Mesenchymal stem cell (in vitro differentiated cells and primary cell): ENCODE results near the gene PCBD2.

Source experiments
- DNase-seq: peaks from one replicate; pipeline ENCODE4 v3.0.0-alpha.2; 2013
- H2AFZ ChIP-seq: one replicate; pipeline ENCODE4 v1.6.1; 2013; ENCODE audit warnings: low read depth, mild to moderate bottlenecking, control low read depth, inconsistent platforms, low read length, moderate library complexity
- H2AK5ac ChIP-seq: 2 replicates; pipeline ENCODE4 v1.6.1; 2013; ENCODE audit warnings: low read length, moderate library complexity, mild to moderate bottlenecking, inconsistent platforms; ENCODE audit not compliant: severe bottlenecking
- H2BK120ac ChIP-seq: one replicate; pipeline ENCODE4 v1.6.1; 2013; ENCODE audit warnings: low read depth, mild to moderate bottlenecking, inconsistent platforms, low read length, moderate library complexity
- H2BK12ac ChIP-seq, 2 experiments: one replicate each; pipeline ENCODE4 v1.6.1; 2013; ENCODE audit warnings: inconsistent platforms in 2 of 2, low read length in 2 of 2, mild to moderate bottlenecking in 2 of 2, moderate library complexity in 2 of 2, control low read depth in 1 of 2
- H2BK15ac ChIP-seq: one replicate; pipeline ENCODE4 v1.6.1; 2013; ENCODE audit warnings: mild to moderate bottlenecking, low read depth, inconsistent platforms; ENCODE audit not compliant: poor library complexity, severe bottlenecking
- H2BK5ac ChIP-seq: 2 replicates; pipeline ENCODE4 v1.6.1; 2013; ENCODE audit warnings: low read depth, mild to moderate bottlenecking, low read length, control low read depth, inconsistent platforms; ENCODE audit not compliant: poor library complexity, severe bottlenecking
- H3K14ac ChIP-seq, 2 experiments: one replicate each; pipeline ENCODE4 v1.6.1; 2013; ENCODE audit warnings: inconsistent platforms in 2 of 2, low read length in 2 of 2, control low read depth in 1 of 2, mild to moderate bottlenecking in 1 of 2, moderate library complexity in 1 of 2
- H3K18ac ChIP-seq, 2 experiments: one replicate each; pipeline ENCODE4 v1.6.1; 2013; ENCODE audit warnings: inconsistent platforms in 2 of 2, low read length in 2 of 2, control low read depth in 1 of 2, low read depth in 1 of 2, mild to moderate bottlenecking in 1 of 2
- H3K23ac ChIP-seq, 2 experiments: one replicate each; pipeline ENCODE4 v1.6.1; 2013; ENCODE audit warnings: inconsistent platforms in 2 of 2, low read length in 2 of 2, mild to moderate bottlenecking in 2 of 2, moderate library complexity in 2 of 2, control low read depth in 1 of 2
- H3K27ac ChIP-seq: 2 replicates; pipeline ENCODE4 v1.5.1; 2013; ENCODE audit warnings: mild to moderate bottlenecking, moderate library complexity, low read length, control low read depth, inconsistent platforms; ENCODE audit not compliant: poor library complexity, severe bottlenecking
- H3K27me3 ChIP-seq, 2 experiments: 2 replicates each; pipeline versions ENCODE4 v1.6.1 to v1.7.0; 2013; ENCODE audit warnings: low read length in 2 of 2, mild to moderate bottlenecking in 2 of 2, moderate library complexity in 2 of 2, control low read depth in 1 of 2, inconsistent platforms in 1 of 2; ENCODE audit not compliant: control insufficient read depth in 1 of 2, insufficient read depth in 1 of 2
- H3K36me3 ChIP-seq, 2 experiments: 2 replicates each; pipeline versions ENCODE4 v1.6.1 to v1.7.0; 2013; ENCODE audit warnings: low read length in 2 of 2, control low read depth in 1 of 2, inconsistent platforms in 1 of 2, low read depth in 1 of 2, mild to moderate bottlenecking in 1 of 2; ENCODE audit not compliant: insufficient read depth in 2 of 2, control insufficient read depth in 1 of 2
- H3K4ac ChIP-seq, 2 experiments: one replicate each; pipeline ENCODE4 v1.6.1; 2013; ENCODE audit warnings: inconsistent platforms in 2 of 2, low read length in 2 of 2, mild to moderate bottlenecking in 2 of 2, moderate library complexity in 2 of 2, control low read depth in 1 of 2, low read depth in 1 of 2
- H3K4me1 ChIP-seq: 2 replicates; pipeline ENCODE4 v1.6.1; 2013; ENCODE audit warnings: low read depth, low read length, control low read depth; ENCODE audit not compliant: control insufficient read depth, insufficient read depth
- H3K4me2 ChIP-seq: 2 replicates; pipeline ENCODE4 v1.6.1; 2013; ENCODE audit warnings: low read length, mild to moderate bottlenecking, inconsistent platforms; ENCODE audit not compliant: poor library complexity, severe bottlenecking
- H3K4me3 ChIP-seq, 2 experiments: 2 replicates each; pipeline versions ENCODE4 v1.5.1 to v1.7.0; 2013; ENCODE audit warnings: low read length in 2 of 2, mild to moderate bottlenecking in 2 of 2, control low read depth in 1 of 2, low read depth in 1 of 2; ENCODE audit not compliant: insufficient read depth in 1 of 2
- H3K79me1 ChIP-seq: replicated peaks from 2 replicates; pipeline ENCODE4 v1.6.1; 2013; ENCODE audit warnings: mild to moderate bottlenecking, control low read depth, low read length, inconsistent platforms; ENCODE audit not compliant: poor library complexity, severe bottlenecking
- H3K9ac ChIP-seq: 2 replicates; pipeline ENCODE4 v1.7.0; 2013; ENCODE audit warnings: mild to moderate bottlenecking, low read length, moderate library complexity
- H3K9me3 ChIP-seq: 2 replicates; pipeline ENCODE4 v1.7.0; 2013; ENCODE audit warnings: mild to moderate bottlenecking, low read length; ENCODE audit not compliant: control insufficient read depth
- H4K8ac ChIP-seq: one replicate; pipeline ENCODE4 v1.6.1; 2013; ENCODE audit warnings: inconsistent platforms, mild to moderate bottlenecking, low read length, moderate library complexity
- H4K91ac ChIP-seq: one replicate; pipeline ENCODE4 v1.6.1; 2013; ENCODE audit warnings: mild to moderate bottlenecking, low read length, inconsistent platforms
- WGBS: methylation state at CpG from one replicate; pipeline ENCODE4 v1.1.7; 2013; ENCODE audit warnings: mixed read lengths; 5-methylcytosine and 5-hydroxymethylcytosine counted together

PCBD2 gene

DNA sequence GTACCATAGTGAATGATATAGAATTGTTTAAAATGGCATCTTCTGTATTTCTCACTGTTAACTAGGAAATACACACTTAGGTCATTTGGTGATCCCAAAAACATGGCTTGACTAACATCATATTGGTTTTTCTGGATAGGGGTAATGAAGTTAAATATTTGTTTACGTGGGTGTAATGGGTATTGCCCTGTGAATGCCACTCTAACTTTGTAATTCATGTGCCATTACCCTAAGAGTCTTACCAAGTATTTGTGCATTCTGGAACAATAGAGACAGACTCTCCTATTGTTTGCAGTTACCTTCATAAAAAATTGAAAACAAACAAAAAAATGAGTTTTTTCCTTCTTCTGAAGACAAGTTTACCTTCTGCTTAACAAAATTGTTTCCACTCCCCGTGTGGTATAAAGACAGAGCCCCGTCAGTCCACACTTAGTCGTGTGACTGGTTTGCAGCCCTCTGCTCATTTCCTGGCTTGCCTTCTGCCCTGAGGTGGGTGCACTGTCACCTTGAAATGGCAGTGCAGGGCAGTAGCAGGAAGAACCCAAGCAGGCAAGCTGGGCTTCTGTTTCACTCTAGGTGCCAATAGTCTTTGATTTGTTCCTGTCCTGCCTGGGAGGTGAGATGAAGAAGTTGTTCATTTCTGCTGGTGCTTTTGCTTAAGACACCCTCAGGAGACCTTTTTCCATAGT is 53.1 kb downstream of the PCBD2 start:
- H2AK5ac ChIP-seq, result no peak overlapping the region
- H3K4me2 ChIP-seq, result no peak overlapping the region
- H3K9me3 ChIP-seq, result peaks cover 12% of the 10 kb centered on the region
- 37% methylated on average over 3 of the region's 4 CpGs for WGBS
- no peak overlapping the region for H4K91ac ChIP-seq
- H2BK12ac ChIP-seq, result no peak overlapping the region
- H2BK15ac ChIP-seq, result no peak overlapping the region
- no peak overlapping the region for H3K14ac ChIP-seq
- no peak overlapping the region for H3K9ac ChIP-seq
- H3K4ac ChIP-seq, result no peak overlapping the region
- H3K27me3 ChIP-seq, result no peaks in the 10 kb centered on the region
- no peak overlapping the region for H2BK120ac ChIP-seq
- no peak overlapping the region for H2BK5ac ChIP-seq
- peaks cover 2% of the 10 kb centered on the region for H3K79me1 ChIP-seq
- H3K4me3 ChIP-seq, result no peak overlapping the region
- no peaks in the 10 kb centered on the region for H3K4me1 ChIP-seq
- no peak overlapping the region for H4K8ac ChIP-seq
- H3K23ac ChIP-seq, result no peak overlapping the region
- peaks cover 6 to 13% of the 10 kb centered on the region in 2 experiments for H3K36me3 ChIP-seq
- H2AFZ ChIP-seq, result no peak overlapping the region
- H3K27ac ChIP-seq, result no peak overlapping the region
- no peak overlapping the region for H3K18ac ChIP-seq
- no peak for DNase-seq

DNA sequence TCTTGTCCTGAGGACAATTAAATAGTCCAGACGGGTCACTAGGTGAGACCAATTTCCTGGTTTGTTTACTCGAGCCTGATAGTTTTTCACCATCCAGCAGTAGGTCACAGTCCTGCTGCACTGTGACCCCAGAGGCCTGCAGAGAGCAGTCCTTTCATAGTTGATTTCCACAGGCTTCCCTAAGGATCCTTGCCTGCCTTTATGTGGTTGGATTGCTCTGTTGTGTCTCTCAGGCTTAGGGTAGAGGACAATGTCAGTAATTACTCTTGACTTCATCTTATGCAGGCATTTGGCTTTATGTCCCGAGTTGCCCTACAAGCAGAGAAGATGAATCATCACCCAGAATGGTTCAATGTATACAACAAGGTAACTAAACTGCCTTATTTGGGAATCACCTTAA is 53.8 kb downstream of the PCBD2 start:
- Histone ChIP-seq H3K18ac (no peak overlapping the region), H4K8ac (peak overlapping the region; percentile 28)

GRCh38 chr5:134963098-134963497 is 58.2 kb downstream of the PCBD2 start:
- Histone ChIP-seq H4K8ac (no peak overlapping the region), H3K4ac (no peak overlapping the region), H2BK12ac (no peak overlapping the region), H3K18ac (no peak overlapping the region), H3K36me3 (peaks cover 6 to 24% of the 10 kb centered on the region in 2 experiments), H2BK5ac (no peak overlapping the region), H2BK15ac (no peak overlapping the region), H3K4me1 (no peaks in the 10 kb centered on the region), H3K9me3 (no peaks in the 10 kb centered on the region), H2AK5ac (no peak overlapping the region), H3K14ac (no peak overlapping the region), H3K4me3 (no peak overlapping the region), H3K9ac (no peak overlapping the region), H3K27me3 (no peaks in the 10 kb centered on the region), H3K23ac (no peak overlapping the region), H3K79me1 (no peaks in the 10 kb centered on the region), H2AFZ (no peak overlapping the region), H3K4me2 (no peak overlapping the region), H2BK120ac (no peak overlapping the region), H4K91ac (no peak overlapping the region), H3K27ac (no peak overlapping the region)
- DNase-seq, result no peak

More for the DNA sequence above, 53.8 kb downstream of the PCBD2 start:
- H3K14ac ChIP-seq, result no peak overlapping the region
- WGBS, result 11% methylated on average over 2 of the region's 3 CpGs
- peaks cover 6 to 15% of the 10 kb centered on the region in 2 experiments for H3K36me3 ChIP-seq
- no peak overlapping the region for H2BK12ac ChIP-seq
- no peak overlapping the region for H2BK120ac ChIP-seq
- no peak overlapping the region for H2AK5ac ChIP-seq
- no peak overlapping the region for H3K4me3 ChIP-seq
- DNase-seq, result peak; percentile 36
- H3K79me1 ChIP-seq, result peaks cover 2% of the 10 kb centered on the region
- no peak overlapping the region for H3K4ac ChIP-seq
- no peaks in the 10 kb centered on the region for H3K4me1 ChIP-seq
- no peak overlapping the region for H2AFZ ChIP-seq
- H3K27ac ChIP-seq, result no peak overlapping the region
- H2BK5ac ChIP-seq, result no peak overlapping the region
- no peak overlapping the region for H4K91ac ChIP-seq
- no peak overlapping the region for H3K23ac ChIP-seq
- no peak overlapping the region for H3K9ac ChIP-seq
- H2BK15ac ChIP-seq, result no peak overlapping the region
- H3K27me3 ChIP-seq, result no peaks in the 10 kb centered on the region
- H3K9me3 ChIP-seq, result peaks cover 9% of the 10 kb centered on the region
- no peak overlapping the region for H3K4me2 ChIP-seq

DNA sequence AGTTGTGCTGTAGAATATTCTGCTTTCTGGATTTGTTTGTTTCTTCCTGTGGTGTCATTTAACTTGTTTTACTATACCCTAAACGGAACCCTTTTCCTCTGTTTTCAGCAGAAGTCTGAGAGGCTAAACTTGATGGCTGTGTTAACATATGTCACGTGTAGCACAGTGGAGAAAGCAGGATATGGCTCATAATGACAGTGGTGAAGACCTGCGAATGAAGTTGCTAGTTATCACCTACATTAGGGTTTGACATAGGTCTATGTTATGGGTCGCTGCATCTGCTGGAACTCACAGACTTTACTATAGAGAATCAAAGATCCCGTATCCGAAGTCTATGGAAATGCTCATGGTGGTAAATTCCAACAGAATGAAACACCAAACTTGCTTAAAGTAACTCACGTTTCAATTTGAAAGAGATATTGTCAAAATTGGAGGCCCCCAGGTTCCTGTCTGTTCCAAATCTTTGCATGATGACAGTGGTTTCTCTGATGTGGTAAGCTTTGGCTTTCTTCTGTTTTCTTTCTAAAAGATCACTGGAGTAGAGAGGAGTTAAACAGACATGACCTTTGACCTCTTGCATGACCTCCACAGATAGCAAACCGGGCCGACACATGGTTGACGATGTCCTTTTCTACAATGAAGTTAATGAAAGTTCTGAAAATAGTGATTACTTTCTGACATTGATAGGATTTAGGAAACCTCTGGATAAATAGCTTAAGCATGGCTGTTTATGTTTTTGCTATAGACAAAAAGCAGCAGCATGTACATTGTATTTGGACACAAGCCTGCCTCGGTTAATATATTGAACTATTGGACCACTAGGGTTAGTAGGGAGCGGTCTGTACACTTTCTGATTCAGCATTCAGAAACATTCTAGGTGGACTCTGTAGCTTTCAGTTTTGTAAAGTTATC is 59.7 kb downstream of the PCBD2 start:
- H3K27ac ChIP-seq, result no peak overlapping the region
- H4K91ac ChIP-seq, result no peak overlapping the region
- H2BK15ac ChIP-seq, result no peak overlapping the region
- no peaks in the 10 kb centered on the region for H3K9me3 ChIP-seq
- no peak overlapping the region for H2AFZ ChIP-seq
- H3K4me3 ChIP-seq, result no peak overlapping the region
- no peaks in the 10 kb centered on the region for H3K79me1 ChIP-seq
- peaks cover 6 to 24% of the 10 kb centered on the region in 2 experiments for H3K36me3 ChIP-seq
- no peak overlapping the region for H2BK120ac ChIP-seq
- H3K4me2 ChIP-seq, result no peak overlapping the region
- no peak overlapping the region for H2BK12ac ChIP-seq
- H3K14ac ChIP-seq, result no peak overlapping the region
- no peak for DNase-seq
- no peak overlapping the region for H4K8ac ChIP-seq
- H3K4me1 ChIP-seq, result no peaks in the 10 kb centered on the region
- H2BK5ac ChIP-seq, result no peak overlapping the region
- H2AK5ac ChIP-seq, result no peak overlapping the region
- H3K9ac ChIP-seq, result no peak overlapping the region
- no peak overlapping the region for H3K23ac ChIP-seq
- no peaks in the 10 kb centered on the region for H3K27me3 ChIP-seq
- no peak overlapping the region for H3K18ac ChIP-seq
- H3K4ac ChIP-seq, result no peak overlapping the region
- 72% methylated on average over 12 of the region's 12 CpGs for WGBS
